ENCODE measurements around the gene IRF4.
"Not testable (repeated sequence)": the region's sequence is repeated elsewhere in the genome, so short reads cannot be mapped to it uniquely, and the experiment has no call there.

IRF4 gene

DNA sequence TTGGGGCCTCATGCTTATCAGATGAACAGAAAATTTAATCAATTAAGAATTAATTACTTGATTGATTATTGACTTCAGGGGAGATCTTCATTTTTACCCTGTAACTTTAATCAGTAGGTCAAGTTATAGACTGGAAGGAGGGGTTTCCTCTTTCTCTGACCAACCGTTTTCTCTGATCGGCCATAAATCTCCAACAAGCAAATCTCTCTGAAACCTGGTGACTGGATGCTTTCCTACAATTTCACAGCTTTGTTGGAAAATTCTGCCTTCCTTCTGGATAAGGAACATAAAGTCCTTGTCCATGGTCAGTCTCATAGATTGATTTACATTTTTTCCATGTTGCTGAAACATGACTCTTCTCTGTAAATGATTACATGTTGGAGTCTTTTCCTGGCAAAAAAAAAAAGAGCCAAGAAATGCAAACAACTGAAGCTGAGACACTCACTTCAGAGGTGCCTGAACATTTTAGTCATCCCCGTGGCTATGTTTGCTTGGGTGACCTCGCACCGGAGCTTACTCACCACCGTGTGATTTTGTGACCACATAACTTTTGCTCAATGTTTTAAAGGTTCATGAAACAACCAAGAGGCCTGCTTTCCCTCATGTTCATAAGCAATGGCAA, 31.0 kb downstream of the IRF4 start:
- no peak overlapping the region for H3K4me3 ChIP-seq (ENCODE audit: low read depth, low read length)
- peak; percentile 94 for DNase-seq (ENCODE audit: low read depth, low spot score)
- in situ Hi-C loops (cut with HindIII; ENCODE audit: low sequenced_read_pairs): no loop called here
- TF ChIP-seq, protein P1, sequence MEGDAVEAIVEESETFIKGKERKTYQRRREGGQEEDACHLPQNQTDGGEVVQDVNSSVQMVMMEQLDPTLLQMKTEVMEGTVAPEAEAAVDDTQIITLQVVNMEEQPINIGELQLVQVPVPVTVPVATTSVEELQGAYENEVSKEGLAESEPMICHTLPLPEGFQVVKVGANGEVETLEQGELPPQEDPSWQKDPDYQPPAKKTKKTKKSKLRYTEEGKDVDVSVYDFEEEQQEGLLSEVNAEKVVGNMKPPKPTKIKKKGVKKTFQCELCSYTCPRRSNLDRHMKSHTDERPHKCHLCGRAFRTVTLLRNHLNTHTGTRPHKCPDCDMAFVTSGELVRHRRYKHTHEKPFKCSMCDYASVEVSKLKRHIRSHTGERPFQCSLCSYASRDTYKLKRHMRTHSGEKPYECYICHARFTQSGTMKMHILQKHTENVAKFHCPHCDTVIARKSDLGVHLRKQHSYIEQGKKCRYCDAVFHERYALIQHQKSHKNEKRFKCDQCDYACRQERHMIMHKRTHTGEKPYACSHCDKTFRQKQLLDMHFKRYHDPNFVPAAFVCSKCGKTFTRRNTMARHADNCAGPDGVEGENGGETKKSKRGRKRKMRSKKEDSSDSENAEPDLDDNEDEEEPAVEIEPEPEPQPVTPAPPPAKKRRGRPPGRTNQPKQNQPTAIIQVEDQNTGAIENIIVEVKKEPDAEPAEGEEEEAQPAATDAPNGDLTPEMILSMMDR (IDR thresholded peaks at IDR 0.05; ENCODE audit: low read depth, low read length): no peak

DNA sequence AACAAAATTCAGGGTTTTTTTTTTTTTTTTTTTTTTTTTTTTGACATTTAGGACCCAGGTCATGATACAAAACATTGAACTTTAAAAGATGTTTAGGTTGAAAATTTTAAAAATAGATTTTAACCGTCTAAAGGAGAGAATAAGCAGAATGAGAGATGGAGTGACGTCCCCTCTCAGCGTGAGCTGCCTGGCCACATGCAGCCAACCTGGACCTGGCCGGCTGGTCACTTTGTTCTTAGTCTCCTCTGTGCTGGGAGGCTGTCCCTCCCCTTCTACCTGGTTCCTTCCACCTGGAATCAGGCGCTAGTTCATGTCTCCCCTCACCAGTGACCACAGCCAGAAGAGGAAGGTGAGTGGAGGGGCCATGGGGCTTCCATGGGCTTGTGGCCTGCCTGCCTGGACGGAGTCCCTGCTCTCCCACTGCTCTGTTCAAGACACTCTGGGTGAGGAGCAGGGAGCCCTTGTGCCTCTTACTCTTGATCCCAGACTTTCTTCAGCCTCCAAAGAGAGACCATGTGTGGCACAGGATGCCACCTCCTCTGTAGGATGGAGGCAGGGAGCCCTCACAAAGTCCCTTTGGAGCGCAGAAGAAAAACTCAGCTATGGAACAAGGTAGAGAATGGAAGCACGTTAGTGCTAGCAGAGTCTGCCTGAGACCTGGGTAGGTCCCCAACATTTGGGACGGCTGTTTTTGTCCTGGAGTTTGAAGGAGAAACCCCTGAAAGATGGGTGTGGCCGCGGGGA, 31.7 kb downstream of the IRF4 start:
- H3K4me3 ChIP-seq (ENCODE audit: low read depth, low read length): no peak overlapping the region
- no peak for DNase-seq (ENCODE audit: low read depth, low spot score)
- in situ Hi-C loops (cut with HindIII; ENCODE audit: low sequenced_read_pairs): no loop called here
- TF ChIP-seq, protein P1 (IDR thresholded peaks at IDR 0.05; ENCODE audit: low read depth, low read length): no peak

DNA sequence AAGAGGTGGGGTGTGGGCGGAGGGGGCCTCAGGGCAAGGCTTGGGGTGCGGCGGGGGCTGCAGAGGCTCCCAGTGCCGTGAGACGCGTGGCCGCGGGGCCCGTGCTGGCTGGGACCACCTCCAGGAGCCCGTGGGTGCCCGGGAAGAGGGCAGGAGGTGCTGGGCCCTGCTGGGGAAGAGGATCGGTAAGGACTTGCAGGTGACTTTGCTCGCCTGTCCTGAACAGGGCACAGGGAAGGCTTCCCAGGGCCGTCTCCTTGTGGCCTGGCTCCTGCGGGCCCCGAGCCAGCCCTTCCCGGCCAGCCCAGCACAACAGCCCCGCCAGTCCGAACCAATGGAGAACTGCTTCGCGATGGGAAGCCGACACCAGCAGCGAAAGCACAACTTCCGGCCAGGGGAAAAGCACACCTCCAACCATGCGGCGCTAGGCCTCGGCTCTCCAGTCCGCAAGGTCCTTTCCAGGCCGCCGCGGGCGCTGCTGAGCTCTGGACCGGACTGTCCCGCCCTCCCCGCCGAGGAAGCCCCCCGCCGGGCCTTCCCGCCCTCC, 32.3 kb downstream of the IRF4 start:
- TF ChIP-seq, protein P1 (IDR thresholded peaks at IDR 0.05; ENCODE audit: low read depth, low read length): no peak
- no peak overlapping the region for H3K4me3 ChIP-seq (ENCODE audit: low read depth, low read length)
- no peak for DNase-seq (ENCODE audit: low read depth, low spot score)
- in situ Hi-C loops (cut with HindIII; ENCODE audit: low sequenced_read_pairs): no loop called here

DNA sequence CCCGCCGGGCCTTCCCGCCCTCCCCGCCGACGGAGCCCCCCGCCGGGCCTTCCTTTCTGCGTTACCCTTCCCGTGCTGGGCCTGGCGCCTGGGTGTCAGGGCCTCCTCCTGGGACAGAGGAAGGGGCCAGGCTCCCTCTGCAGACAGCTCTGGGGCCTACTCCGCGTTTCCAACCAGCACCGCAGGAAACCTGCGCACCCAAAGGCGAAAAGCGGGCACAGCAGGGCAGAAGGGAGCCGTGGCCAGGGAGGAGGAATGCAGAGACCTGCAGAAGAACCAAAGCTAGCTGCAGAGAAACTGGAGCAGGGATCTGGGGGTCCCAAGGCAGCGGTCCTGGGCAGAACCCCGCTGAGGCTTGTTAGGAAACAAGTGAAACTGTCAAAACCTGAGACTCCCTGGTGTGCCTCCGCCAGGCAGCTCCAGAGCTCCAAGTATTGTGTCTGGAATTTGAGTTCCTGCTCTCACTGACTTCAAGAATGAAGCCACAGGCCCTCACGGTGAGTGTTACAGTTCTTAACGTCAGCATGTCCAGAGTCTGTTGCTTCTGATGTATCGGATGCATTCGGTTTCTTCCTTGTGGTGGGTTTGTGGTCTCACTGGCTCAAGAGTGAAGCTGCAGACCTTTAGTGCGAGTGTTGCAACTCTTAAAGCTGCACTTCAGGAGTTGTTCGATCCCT, 33.3 kb downstream of the IRF4 start:
- in situ Hi-C loops (cut with HindIII; ENCODE audit: low sequenced_read_pairs): no loop called here
- DNase-seq (ENCODE audit: low read depth, low spot score): no peak
- TF ChIP-seq, protein P1 (IDR thresholded peaks at IDR 0.05; ENCODE audit: low read depth, low read length): no peak
- H3K4me3 ChIP-seq (ENCODE audit: low read depth, low read length): no peak overlapping the region

DNA sequence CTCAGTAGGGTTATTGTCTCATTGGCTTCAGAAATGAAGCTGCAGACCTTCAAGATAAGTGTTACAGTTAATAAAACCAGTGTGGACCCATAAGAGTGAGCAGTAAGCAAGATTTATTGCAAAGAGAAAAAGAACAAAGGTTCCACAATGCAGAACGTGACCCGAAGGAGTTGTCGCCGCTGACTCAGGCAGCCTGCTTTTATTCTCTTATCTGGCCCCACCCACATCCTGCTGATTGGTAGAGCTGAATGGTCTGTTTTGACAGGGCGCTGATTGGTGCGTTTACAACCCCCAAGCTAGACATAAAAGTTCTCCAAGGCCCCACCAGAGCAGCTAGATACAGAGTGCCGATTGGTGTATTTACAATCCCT, 33.9 kb downstream of the IRF4 start:
- in situ Hi-C loops (cut with HindIII; ENCODE audit: low sequenced_read_pairs); H3K4me3 ChIP-seq (ENCODE audit: low read depth, low read length); DNase-seq (ENCODE audit: low read depth, low spot score): not testable (repeated sequence)

DNA sequence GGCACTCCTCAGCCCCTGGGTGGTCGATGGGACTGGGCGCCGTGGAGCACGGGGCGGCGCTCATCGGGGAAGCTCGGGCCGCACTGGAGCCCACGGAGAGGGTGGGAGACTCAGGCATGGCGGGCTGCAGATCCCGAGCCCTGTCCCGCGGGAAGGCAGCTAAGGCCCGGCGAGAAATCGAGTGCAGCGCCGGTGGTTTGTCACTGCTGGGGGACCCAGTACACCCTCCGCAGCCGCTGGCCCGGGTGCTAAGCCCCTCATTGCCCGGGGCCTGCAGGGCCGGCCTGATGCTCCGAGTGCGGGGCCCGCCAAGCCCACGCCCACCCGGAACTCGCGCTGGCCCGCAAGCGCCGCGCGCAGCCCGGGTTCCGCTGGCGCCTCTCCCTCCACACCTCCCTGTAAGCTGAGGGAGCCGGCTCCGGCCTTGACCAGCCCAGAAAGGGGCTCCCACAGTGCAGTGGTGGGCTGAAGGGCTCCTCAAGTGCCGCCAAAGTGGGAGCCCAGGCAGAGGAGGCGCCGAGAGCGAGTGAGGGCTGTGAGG, 34.7 kb downstream of the IRF4 start:
- in situ Hi-C loops (cut with HindIII; ENCODE audit: low sequenced_read_pairs); H3K4me3 ChIP-seq (ENCODE audit: low read depth, low read length); DNase-seq (ENCODE audit: low read depth, low spot score): not testable (repeated sequence)

DNA sequence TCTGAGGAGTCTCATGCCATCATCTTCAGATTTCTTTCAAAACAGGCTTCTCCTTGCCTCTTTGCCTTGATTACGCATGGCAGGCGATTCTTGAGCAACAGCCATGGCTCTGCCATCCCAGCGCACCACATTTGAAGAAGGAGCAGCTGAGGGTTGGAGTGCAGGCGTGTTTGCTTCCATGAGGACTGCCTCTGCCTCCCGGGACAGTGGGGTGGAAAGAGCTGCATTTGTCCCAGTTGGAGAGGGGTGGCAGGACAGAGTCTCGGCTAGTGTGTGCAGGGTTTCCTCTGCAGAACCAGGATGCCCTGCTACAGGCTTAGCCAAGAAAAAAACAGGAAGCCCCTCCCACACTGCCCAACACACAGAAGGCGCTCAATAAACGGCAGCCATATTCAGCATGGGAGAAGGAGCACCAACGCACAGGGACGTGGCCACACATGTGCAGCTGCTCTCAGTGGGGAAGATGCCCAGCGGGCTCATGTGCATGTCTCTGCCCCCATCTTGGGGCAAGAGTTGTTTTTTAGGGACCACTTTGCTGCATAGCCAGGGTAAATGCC, 36.6 kb downstream of the IRF4 start:
- in situ Hi-C loops (cut with HindIII; ENCODE audit: low sequenced_read_pairs): no loop called here
- no peak overlapping the region for H3K4me3 ChIP-seq (ENCODE audit: low read depth, low read length)
- TF ChIP-seq, protein P1 (IDR thresholded peaks at IDR 0.05; ENCODE audit: low read depth, low read length): no peak
- DNase-seq (ENCODE audit: low read depth, low spot score): no peak

Measured in astrocyte of the spinal cord (primary cell).